HG03558 (cell line): ENCODE measurements around the gene KCNMB2.
A peak's percentile ranks its signal among the peaks of the same experiment; 100 is the strongest.

Experiments used
- ATAC-seq: cut with Tn5 transposase; IDR thresholded peaks from one replicate; pipeline ENCODE4 v1.9.1; 2021; ENCODE audit warnings: moderate number of reproducible peaks; ENCODE audit not compliant: unreplicated experiment; ENCODE audit errors: extremely low read depth

The KCNMB2 gene

GRCh38 chr3:178536211-178537079, at the start of gene KCNMB2:
KCNMB2 (plus strand) TSS chr3:178536436.
- no peak for ATAC-seq

DNA sequence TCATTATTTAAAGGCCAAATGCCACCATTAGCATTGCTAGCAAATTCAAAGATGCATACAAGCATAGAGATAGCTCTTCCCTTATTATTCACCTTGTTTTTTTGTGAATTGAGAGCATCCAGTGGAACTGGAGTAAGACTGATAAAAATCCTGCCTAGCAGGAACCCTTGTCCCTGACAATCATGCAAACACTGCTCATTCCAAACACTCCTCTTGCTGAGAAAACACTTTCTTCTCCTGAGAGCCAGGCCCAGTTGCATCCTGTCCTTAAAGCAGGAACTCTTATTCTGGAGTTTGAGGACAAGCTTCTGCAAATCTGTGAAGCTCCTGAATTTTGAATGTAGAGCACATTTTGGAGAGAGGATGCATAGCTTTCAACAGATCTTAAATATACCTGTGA, 49.3 kb upstream of the KCNMB2 start:
- no peak for ATAC-seq

GRCh38 chr3:178487752-178488151, 48.5 kb upstream of the KCNMB2 start:
- ATAC-seq, result no peak

GRCh38 chr3:178491751-178492150, 44.5 kb upstream of the KCNMB2 start:
- ATAC-seq, result no peak

GRCh38 chr3:178492491-178492890, 43.7 kb upstream of the KCNMB2 start:
- no peak for ATAC-seq

DNA sequence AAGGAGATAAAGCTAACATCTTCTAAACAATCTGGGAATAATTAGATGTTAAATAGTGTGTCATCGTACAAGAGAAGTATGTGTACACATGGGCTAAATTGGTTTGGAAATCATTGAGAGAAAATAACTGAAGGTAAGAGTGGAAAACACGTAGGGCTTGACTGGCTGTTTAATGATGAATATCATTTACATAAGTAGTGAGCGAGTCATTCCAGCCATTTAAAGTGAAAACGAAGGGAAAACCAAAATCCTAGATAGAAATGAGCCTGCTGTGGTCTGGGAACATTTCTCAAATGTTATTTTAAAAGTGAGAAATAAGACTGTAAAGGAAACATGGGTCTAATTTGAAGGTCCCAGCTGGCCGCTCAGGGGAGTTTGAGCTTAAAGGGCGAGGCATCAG, 41.9 kb upstream of the KCNMB2 start:
- no peak for ATAC-seq

DNA sequence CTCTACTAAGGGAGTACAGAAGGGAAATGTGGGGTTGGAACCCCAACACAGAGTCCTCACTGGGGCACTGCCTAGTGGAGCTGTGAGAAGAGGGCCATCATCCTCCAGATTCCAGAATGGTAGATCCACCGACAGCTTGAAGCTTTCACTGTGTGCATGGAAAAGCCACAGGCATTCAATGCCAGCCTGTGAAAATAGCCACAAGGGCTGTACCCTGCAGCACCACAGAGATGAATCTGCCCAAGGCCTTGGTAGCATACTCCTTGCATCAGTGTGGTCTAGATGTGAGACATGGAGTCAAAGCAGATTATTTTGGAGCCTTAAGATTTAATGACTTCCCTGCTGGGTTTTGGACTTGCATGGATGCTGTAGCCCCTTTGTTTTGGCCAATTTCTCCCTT, 39.3 kb upstream of the KCNMB2 start:
- no peak for ATAC-seq

GRCh38 chr3:178498871-178499270, 37.4 kb upstream of the KCNMB2 start:
- ATAC-seq, result no peak

GRCh38 chr3:178500631-178501030, 35.6 kb upstream of the KCNMB2 start:
- ATAC-seq, result no peak

DNA sequence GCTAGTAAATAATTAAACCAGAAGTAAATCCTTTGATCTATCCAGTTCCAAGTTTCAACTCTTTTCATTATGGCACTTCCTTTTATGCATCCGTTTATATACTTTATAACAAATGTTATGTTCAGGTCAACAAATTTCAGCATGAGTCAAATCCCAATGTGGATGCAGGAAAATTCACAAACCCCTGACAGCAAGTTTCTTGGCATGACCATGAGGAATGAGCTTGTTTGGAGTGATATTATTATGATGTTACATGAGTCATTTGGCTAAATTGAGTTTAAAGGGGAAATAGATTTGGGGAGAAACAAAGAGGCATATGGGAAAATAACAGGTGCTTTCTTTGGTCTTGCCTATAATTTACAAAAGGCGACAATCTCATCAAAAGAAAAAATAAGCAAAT, 32.1 kb upstream of the KCNMB2 start:
- no peak for ATAC-seq

DNA sequence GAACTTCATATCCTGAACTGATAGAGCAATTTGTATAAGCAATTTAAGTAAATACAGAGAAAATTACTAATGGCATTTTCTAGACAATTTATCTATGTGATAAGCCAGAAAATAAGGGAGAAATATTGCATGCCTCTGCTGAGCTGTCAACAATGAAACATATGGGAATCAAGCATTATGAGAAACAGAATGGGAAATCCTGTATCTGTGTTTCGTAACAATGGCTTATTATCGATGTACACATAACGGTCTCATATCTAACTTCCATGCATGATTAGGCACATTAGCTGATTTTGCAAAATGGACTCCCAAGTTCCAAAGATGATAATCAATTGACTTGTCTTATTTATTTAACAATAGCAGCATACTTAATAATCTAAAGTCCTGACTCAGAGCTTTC, 30.4 kb upstream of the KCNMB2 start:
- no peak for ATAC-seq

- ATAC-seq, result no peak
Measured at GRCh38 chr3:178507507-178508442, 28.5 kb upstream of the KCNMB2 start.

- no peak for ATAC-seq
Measured at GRCh38 chr3:178508443-178508825, 27.8 kb upstream of the KCNMB2 start.

- ATAC-seq, result no peak
Measured at GRCh38 chr3:178510496-178510895, 25.7 kb upstream of the KCNMB2 start.

GRCh38 chr3:178512647-178513046, 23.6 kb upstream of the KCNMB2 start:
- ATAC-seq, result no peak

- no peak for ATAC-seq
Measured at GRCh38 chr3:178513546-178514380, 22.5 kb upstream of the KCNMB2 start.

GRCh38 chr3:178514401-178514800, 21.8 kb upstream of the KCNMB2 start:
- ATAC-seq, result no peak

- ATAC-seq, result peak; percentile 16
Measured at GRCh38 chr3:178515076-178515744, 21.0 kb upstream of the KCNMB2 start.

DNA sequence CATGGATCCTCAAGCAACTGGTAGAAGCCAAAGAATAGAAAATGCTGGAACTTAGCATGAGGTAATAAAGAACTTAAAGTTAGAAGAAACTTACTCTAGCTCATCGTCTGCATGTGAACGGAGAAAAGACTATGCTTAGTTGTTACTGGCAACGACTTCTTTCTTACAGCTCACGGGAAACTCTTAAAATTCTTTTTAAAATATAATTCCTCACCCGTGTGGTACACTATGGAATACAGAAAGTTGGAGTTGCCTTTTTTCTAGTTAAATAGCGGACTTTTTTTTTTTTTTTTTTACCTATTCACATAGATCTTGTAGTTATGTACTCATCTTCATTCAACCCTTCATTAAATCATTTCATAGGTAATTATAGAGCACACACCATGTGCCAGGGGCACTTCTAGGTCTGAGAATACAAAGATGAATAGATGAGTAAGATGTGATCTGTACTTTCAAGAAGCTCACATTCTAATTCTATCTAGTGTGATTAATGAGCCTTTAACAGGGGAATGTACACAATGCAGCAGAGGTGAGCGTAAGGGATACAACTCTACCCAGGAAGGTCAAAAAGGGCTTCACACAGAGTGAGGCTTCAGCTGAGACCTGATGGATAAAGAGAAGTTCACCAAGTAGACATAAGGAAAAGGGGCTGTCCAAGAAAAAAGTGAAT, 18.4 kb upstream of the KCNMB2 start:
- no peak for ATAC-seq
